Ishikawa (cell line): ENCODE data around the gene VPS25.

Experiments used
- CEBPB ChIP-seq: IDR thresholded peaks from 2 replicates; pipeline ENCODE4 v1.6.1; 2012
- CREB1 ChIP-seq: IDR thresholded peaks from 2 replicates; pipeline ENCODE4 v1.6.1; 2012; ENCODE audit warnings: low read depth
- EGR1 ChIP-seq: IDR thresholded peaks from 2 replicates; pipeline ENCODE4 v1.6.1; 2012
- EP300 ChIP-seq: IDR thresholded peaks from 2 replicates; pipeline ENCODE4 v1.6.1; 2012; ENCODE audit warnings: borderline replicate concordance
- MAX ChIP-seq: IDR thresholded peaks from 2 replicates; pipeline ENCODE4 v1.6.1; 2012
- RAD21 ChIP-seq: IDR thresholded peaks from 2 replicates; pipeline ENCODE4 v1.6.1; 2012; ENCODE audit warnings: low read depth
- TCF12 ChIP-seq: IDR thresholded peaks from 2 replicates; pipeline ENCODE4 v1.6.1; 2012; ENCODE audit warnings: low read depth
- YY1 ChIP-seq: IDR thresholded peaks from 2 replicates; pipeline ENCODE4 v1.6.1; 2012; ENCODE audit warnings: low read depth
- TF ChIP-seq, protein P1 (sequence below): IDR thresholded peaks from 2 replicates; pipeline ENCODE4 v1.6.1; 2012; ENCODE audit warnings: low read depth, mild to moderate bottlenecking

- TF ChIP-seq RAD21 (no peak), MAX (no peak), CREB1 (no peak), EGR1 (no peak), EP300 (no peak), CEBPB (no peak), YY1 (no peak), TCF12 (no peak)
- TF ChIP-seq, protein P1, sequence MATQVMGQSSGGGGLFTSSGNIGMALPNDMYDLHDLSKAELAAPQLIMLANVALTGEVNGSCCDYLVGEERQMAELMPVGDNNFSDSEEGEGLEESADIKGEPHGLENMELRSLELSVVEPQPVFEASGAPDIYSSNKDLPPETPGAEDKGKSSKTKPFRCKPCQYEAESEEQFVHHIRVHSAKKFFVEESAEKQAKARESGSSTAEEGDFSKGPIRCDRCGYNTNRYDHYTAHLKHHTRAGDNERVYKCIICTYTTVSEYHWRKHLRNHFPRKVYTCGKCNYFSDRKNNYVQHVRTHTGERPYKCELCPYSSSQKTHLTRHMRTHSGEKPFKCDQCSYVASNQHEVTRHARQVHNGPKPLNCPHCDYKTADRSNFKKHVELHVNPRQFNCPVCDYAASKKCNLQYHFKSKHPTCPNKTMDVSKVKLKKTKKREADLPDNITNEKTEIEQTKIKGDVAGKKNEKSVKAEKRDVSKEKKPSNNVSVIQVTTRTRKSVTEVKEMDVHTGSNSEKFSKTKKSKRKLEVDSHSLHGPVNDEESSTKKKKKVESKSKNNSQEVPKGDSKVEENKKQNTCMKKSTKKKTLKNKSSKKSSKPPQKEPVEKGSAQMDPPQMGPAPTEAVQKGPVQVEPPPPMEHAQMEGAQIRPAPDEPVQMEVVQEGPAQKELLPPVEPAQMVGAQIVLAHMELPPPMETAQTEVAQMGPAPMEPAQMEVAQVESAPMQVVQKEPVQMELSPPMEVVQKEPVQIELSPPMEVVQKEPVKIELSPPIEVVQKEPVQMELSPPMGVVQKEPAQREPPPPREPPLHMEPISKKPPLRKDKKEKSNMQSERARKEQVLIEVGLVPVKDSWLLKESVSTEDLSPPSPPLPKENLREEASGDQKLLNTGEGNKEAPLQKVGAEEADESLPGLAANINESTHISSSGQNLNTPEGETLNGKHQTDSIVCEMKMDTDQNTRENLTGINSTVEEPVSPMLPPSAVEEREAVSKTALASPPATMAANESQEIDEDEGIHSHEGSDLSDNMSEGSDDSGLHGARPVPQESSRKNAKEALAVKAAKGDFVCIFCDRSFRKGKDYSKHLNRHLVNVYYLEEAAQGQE: no peak
These were observed 44.6 kb downstream of the VPS25 start for GRCh38 chr17:42817866-42818265.
